Cortex of kidney (tissue), 1 donor: Measurements from ENCODE around the gene ITGB7.
"Not testable (repeated sequence)": the region's sequence is repeated elsewhere in the genome, so short reads cannot be mapped to it uniquely, and the experiment has no call there.

Source experiments
- DNase-seq: peaks from one replicate; lab custom pipeline; 2025; lab: John Stamatoyannopoulos, UW

ITGB7 gene

DNA sequence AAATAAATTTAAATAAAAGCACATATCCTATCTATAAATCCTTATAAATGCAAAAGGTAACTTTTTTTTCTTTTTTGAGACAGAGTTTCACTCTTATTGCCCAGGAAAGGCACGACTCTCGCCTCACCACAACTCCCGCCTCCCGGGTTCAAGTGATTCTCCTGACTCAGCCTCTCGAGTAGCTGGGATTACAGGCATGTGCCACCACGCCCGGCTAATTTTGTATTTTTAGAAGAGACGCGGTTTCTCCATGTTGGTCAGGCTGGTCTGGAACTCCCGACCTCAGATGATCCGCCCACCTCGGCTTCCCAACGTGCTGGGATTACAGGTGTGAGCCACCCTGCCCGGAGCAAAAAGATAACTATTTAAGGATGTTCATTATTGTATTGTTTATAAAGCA lies 28.2 kb downstream of the ITGB7 start:
- not testable (repeated sequence) for DNase-seq

DNA sequence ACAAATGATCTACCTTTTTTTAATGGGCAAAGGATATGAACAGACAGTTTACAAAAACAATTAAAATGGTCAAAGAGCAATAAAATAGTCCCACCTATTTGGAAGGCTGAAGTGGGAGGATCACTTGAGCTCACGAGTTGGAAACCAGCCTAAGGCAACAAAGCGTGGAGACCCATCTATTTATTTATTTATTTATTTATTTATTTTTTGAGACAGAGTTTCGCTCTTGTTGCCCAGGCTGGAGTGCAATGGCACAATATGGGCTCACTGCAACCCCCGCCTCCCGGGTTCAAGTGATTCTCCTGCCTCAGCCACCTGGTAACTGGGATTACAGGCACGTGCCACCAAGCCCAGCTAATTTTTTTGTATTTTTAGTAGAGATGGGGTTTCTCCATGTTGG lies 29.6 kb downstream of the ITGB7 start:
- not testable (repeated sequence) for DNase-seq

DNA sequence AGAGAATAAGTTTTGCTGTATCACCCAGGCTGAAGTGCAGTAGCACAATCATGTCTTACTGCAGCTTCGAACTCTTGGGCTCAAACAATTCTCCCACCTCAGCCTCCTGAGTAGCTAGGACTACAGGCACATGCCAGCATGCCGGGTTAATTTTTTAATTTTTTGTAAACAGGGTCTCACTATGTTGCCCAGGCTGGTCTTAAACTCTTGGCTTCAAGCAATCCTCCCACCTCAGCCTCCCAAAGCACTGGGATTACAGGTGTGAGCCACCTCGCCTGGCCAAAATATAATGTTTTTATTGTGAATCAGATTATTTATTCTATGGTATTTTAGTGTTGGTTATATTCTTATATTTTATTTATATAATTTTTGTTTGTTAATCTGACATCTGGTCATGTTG lies 30.3 kb downstream of the ITGB7 start:
- DNase-seq: no peak

DNA sequence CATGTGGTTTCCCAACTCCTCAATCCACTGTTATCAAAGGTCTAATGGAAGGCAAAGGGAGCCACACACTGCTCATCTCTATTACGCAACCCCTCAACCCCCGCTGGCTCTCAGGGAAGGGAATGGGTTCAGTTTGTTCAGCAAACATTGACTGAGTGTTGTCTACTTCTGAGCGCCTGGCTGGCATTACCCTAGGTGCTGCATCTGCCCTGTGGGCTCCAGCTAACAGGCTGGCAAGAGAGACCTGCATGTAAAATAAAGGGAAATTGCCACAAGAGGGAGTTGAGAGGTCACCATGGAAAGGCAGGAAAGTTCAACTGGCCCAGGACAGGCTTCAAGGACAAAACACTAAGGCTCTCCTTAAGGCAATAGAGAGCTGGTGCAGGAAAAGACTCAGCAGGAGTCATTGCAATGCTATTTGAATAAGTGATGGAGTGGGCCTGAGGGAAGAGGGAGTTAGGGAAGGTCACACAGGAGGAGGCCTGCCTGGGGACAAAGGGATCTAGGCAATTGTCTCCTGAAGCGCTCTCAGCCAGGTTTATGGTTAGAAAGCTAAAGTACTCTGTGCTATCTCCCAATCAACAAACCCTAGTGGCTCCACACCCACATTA lies 32.1 kb downstream of the ITGB7 start:
- DNase-seq: no peak

DNA sequence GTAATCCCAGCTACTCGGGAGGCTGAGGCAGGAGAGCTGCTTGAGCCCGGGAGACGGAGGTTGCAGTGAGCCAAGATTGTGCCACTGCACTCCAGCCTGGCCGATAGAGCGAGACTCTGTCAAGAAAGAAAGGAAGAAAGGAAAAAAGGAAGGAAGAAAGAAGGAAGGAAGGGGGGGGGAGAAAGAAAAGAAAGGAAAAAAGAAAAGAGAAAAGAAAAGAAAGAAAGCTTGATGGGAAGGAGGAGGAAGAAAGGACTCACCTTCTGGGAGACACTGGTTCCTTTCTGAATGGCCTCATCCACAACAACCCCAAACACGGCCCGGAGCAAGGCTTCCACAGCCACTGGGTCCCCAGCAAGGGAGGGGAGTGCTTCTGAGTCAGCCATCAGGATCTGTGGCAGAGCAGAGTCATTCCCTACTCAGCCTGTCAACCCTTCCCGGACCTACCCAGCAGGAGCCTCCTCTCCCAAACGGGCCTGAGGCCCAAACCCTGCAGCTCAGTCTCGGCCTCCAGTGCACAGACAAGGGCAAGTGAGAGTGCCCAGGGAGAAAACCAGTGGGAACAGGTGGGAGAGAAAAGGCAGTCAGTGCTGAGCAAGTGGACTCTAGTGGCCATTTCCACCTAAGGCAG lies 33.9 kb downstream of the ITGB7 start:
- no peak for DNase-seq

DNA sequence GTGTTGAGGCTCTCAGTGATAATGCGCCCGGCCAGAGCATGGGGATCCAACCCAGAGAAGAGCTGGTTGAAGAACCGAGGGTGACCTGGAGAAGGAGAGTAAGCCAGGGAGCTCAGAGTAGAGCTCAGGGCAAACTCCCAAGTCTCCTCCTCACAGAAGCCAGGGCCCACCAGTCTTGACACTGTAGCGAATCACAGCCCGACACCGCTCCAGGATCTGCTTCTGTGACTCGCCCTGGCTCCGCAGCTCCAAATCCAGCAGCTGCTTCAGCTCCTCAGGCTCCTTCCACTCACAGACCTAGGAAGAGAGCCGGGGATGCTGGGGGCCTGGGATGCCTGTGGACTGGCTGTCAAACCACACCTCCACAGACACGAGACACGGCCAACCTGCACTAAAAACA lies 34.7 kb downstream of the ITGB7 start:
- DNase-seq: no peak

DNA sequence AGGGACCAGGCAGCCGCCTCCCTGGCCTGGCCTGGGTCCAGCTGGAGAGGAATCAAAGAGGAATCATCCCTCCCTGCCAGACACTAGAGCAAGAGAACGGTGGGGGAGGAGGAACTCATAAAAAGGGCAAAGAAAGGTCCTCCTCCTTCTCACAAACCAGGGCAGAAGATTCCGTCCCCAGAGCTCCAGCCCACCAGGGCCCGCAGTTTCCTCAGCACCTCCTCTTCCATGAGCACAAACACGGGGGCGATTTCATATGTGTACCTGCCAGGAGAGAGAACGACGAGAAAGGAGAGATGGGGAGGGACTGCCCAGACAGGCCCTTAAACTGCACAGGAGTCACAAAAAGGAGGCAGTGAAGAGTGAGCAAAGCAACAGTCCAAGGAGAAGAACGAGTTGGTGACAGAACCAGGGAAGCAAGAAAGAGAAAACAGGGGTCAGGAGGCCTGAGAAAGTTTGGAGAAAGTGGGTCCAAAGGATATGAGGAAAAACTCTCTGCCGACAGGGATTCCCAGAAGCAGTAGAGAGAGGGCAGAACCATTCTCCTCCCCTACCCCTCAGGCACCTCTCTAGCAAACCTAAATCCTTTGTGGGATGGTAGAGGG lies 35.2 kb downstream of the ITGB7 start:
- no peak for DNase-seq

DNA sequence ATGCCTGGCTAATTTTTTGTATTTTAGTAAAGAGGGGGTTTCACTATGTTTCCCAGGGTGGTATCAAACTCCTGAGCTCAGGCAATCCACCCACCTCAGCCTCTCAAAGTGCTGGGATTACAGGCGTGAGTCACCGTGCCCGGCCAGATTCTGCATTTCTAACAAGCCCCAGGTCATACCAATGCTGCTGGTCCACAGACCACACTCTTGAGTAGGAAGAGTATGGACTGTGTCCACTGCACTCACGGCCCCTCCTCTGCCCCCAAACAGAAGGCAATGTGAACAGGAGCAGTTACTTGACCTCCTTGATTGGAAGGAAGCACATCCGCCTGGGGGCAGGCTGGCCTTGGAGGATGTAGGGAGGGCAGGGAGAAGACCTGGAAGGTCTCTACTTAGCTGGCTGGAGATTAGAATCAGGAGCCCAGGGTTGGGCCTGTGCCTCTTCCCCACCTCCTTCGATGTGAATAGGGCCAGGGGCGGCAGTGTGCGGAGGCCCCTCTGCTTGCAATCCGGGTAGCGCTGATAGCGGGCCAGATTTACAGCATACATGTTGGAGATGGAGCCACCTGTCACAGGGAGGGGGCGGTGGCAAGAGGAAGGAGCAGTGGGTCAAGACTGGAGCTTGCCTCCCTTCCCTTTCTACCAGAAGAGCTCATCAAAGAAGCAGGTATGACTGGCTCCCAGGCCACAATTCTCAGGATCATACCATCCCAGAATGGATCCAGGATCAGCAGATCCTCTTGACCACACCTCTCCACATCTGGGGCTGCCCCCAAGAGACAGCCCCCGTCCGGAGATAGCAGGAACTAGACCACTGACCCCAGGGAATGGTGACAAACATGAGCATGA lies 36.0 kb downstream of the ITGB7 start:
- no peak for DNase-seq

DNA sequence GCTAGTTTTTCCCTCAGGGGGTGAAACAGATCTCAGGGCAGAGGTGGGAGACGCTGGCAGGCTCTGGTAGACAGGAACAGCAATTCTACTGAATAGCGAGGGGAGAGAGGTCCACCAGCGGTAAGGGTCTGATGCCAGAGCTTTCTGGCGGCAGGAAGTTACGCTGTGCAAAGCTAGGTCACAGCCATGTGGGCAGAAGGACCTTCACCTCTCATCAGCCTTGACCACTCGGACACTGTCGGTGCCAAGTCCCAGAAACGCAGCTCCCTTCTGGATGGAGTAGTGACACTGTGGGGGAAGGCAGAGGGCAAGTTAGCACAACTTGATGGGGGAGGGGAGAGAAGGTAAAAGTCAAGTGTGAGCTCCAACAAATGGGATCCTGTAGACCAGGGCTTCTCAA lies 36.8 kb downstream of the ITGB7 start:
- DNase-seq: no peak

DNA sequence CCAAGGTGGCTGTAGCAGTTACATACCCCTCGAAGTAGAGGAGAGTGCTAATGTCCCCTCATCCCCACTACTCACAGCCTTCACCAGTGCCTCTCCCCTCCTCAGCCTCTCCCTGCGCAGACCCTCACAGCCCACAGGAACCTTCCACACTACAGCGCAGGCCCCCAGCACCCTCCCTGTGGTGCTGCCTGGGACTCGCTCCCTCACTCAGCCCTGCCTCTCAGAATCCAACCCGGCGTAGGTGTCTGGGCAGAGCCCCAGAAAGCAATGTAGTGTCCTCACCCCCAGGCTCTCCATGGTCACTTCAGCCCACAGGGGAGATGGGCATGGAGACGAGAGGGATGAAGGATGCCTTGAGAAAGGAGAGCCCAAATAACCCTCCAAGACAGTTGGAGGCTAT lies 37.4 kb downstream of the ITGB7 start:
- DNase-seq: no peak

DNA sequence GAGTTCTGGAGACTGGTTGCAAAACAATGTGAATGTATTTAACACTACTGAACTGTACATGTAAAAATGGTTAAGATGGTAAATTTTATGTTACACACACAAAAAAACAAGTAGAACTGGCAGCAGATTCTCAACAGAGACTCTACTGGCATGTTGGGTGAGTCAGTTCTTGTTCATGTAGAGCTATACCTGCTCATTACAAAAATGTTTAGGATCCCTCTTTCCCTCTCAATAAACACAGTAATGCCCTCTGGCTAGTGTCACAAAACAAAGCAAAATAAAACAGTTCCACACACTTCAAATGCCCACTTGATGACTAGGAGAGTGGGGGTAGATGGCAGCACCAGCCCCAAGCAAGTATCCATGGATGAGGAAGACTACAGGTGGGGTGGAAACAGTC lies 40.2 kb downstream of the ITGB7 start:
- DNase-seq: no peak

DNA sequence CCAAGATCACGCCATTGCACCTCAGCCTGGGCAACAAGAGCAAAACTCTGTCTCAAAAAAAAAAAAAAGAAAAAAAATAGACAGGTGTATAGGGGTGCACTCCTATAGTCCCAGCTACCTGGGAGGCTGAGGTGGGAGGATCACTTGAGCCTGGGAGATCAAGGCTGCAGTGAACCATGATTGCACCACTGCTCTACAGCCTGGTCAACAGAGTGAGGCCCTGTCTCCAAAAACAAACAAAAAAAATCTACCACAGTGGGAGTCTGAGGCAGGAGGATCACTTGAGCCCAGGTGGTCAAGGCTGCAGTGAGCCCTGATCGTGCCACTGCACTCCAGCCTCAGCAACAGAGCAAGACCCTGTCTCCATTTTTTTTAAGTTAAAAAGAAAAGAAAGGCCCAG lies 44.0 kb downstream of the ITGB7 start:
- DNase-seq: not testable (repeated sequence)

DNA sequence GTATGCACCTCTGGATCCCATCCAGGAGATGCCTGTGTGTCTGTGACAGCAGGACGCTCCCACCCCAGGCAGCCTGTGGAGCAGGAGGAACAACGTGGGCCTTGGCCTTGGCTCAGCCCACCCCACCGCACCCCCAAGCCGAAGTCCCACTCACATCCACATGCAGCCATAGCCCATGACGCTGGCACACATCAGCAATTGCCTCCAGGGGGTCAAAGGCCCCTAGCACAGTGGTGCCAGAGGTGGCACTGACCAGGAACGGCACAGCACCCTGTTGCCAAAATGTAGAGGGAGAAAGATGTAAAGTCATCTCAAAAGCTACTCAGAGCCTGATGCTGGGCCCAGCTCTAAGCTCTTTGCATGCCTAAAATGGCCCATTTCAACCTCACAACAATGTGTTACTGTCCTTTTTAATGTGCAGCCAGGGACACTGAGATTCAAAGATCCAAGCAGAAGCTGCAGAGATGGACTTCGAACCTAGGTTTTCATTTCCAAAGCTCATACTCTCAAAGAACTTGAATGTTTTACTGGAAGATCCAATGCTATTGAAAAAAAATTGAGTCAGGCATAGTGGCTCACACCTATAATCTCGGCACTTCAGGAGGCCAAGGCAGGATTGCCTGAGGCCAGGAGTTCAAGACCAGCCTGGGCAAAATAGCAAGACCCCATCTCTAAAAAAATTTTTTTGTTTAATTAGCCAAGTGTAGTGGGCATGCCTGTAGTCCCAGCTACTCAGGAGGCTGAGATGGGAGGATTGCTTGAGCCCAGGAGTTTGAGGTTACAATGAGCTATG lies 45.7 kb downstream of the ITGB7 start:
- DNase-seq: no peak

DNA sequence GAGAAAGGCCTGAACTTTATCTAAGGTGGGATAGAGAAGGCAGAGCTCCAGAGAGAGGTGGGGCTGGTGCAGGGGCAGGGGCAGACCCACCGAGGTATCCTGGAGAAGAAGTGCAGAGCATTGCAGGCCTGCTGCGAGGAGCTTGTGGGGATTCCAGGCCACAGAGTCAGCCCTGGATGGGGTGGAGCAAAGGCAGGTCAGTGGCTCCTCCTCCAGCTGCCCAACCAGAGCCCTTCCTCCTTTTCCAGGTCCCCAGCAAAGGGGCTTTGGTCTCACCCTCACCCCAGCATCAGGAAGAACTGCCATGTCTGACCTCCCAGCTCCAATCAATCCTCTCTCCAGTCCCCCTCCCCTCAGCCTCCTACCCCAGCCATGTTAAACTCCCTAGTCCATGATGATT lies 46.4 kb downstream of the ITGB7 start:
- no peak for DNase-seq

DNA sequence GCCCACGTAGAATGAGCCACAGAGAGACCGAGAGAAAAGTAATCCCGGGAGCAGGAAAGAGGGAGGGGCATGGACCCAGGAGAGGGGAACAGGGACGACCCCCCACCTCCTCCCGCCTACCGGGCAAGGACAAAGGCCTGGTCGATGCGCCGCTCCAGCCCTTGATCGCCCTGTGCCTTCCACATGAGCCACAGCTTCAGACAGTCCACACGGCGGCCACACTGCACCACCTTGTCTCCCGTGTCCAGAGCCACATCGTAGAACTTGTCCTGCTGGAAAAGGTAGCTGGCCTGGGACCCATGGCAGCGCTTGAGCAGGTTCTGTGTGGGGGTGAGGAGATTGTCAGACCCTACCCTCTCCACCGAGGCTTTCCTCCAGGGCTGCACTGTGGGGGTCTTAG lies 47.1 kb downstream of the ITGB7 start:
- DNase-seq: no peak

DNA sequence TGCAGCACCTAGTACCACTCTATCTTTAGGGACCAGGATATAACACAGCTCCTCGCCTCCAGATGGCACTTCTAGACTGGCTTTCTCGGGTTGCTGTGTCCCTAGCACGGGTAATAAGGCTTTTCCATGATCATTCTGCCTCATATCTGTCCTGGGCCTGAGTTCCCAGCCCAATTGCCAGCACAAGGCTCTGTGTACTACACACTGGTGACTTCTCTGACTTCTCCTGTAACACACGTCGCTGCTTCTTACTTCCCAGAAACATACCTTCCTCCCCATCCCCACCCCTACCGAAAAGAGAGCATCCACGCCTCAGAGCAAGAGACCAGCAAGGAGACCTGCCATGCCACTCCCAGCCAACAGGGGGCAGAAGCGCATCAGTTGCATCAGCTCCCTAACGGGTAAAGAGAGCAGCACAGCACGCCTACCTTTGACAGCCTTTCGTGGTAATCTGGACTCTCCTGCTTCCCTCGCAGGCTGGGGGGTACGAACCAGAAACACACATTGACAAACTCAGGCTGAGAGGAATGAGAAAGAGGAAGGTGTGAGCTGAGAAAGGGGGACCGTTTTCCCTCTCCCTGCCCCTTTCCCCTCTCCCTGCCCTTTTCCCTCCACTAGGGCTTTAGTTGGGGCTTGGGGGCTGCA lies 47.7 kb downstream of the ITGB7 start:
- DNase-seq: no peak

DNA sequence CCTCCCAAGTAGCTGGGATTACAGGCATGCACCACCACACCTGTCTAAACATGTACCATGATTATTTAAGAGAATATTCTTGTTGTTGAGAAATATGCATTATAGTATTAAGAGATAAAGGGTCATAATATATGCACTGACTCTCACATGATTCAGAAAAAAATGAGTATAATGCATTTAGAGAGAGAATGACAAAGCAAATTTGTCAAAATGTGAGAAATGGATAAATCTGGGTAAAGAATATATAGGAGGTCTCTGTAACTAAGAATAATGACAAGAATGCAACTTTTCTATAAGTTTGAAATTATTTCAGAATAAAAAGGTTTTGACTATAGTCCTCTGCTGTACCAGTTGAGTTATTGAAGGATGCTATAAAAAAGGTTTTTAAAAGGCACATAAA lies 54.7 kb downstream of the ITGB7 start:
- no peak for DNase-seq

DNA sequence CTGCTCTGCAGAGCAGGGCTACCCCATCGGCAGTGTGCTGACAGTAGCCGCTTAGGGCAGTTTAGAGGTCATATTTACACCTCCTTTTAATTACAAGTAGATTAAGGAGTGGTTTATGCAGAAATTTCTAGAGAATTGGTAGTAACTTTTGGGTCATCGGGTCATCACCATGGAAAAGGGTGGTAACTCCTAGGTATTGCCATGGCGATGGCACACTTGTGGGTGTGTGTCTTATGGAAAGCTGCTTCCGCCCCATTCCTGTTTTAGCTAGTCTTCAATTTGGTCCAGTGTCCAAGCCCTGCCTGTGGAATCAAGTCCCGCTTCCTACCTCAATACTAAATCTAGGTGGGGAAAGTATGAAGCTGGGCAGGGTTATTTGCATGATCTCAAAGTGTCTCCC lies 56.0 kb downstream of the ITGB7 start:
- no peak for DNase-seq

DNA sequence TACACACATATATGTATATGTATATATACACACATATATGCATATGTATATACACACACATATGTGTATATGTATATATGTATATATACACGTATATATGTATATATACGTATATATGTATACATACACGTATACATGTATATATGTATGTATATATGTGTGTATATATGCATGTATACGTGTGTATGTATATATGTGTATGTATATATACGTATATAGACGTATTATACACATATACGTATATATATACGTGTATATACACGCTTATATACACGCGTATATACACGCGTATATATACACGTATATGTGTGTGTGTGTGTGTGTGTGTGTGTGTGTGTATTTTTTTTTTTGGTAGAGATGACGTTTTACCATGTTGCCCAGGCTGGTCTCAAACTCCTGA lies 59.4 kb downstream of the ITGB7 start:
- no peak for DNase-seq

DNA sequence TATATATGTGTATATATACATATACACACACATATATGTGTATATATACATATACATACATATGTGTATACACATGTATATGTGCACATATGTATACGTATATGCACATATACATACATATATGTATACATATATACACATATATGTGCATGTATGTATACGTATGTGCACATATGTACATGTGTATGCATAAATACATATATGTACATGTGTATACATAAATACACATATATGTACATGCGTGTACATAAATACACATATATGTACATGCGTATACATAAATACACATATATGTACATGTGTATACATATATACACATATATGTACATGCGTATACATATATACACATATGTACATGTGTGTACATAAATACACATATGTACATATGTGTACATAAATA lies 59.9 kb downstream of the ITGB7 start:
- no peak for DNase-seq

DNA sequence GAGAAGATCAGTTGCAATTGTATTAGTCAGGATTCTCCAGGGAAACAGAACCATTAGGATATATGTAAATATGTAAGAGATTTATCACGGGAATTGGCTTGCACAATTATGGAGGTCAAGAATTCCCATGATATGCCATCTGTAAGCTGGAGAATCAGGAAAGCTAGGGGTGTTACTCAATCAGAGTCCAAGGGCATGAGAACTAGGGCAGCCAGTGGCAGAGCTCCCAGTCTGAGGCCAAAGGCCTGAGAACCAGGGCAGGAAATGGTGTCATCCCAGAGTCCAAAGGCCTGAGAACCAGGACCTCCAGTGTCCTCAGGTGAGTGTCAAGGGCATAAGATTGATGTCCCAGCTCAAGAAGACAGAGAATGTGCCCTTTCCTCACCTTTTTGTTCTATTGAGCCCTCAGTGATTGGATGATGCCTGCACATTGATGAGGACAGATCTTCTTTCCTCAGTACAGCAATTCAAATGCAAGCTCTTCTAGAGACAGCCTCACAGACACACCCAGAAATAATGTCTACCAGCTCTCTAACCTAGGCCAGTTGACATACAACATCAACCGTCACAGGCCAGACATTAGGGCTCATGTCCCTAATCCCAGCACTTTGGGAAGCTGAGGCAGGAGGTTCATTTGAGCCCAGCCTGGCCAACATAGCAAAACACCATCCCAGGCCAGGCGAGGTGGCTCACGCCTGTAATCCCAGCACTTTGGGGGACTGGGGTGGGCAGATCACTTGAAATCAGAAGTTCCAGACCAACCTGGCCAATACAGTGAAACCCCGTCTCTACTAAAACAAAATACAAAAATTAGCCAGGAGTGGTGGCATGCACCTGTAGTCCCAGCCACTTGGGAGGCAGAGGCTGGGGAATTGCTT lies 61.4 kb downstream of the ITGB7 start:
- no peak for DNase-seq
